OCI-M2 (cell line): ENCODE results near the gene ANGPTL3.

ENCODE experiments used
- DNase-seq: peaks from one replicate; lab custom pipeline; 2025; ENCODE audit not compliant: unreplicated experiment; lab: John Stamatoyannopoulos, UW

The ANGPTL3 gene

DNA sequence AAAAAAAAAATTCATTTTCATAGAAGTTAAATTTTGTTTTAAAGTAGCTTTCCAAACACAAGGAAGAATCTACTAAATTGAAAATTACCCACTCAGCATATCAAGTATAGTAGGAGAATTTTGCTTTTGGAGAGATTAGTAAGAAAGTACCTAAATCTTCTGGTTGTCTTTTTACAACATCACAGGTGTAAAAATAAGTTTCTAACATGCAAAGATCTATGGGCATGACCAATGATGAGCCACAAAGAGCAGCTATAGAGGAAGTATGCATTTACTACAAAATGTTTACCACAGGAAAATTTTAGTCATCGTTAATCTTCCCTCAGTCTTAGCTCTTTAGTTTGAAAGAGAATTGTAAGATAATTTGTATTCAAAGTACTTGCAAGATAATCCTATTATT lies 28.1 kb downstream of the ANGPTL3 start:
- no peak for DNase-seq

- DNase-seq = no peak
These were observed 31.2 kb downstream of the ANGPTL3 start for GRCh38 chr1:62628506-62628905.

DNA sequence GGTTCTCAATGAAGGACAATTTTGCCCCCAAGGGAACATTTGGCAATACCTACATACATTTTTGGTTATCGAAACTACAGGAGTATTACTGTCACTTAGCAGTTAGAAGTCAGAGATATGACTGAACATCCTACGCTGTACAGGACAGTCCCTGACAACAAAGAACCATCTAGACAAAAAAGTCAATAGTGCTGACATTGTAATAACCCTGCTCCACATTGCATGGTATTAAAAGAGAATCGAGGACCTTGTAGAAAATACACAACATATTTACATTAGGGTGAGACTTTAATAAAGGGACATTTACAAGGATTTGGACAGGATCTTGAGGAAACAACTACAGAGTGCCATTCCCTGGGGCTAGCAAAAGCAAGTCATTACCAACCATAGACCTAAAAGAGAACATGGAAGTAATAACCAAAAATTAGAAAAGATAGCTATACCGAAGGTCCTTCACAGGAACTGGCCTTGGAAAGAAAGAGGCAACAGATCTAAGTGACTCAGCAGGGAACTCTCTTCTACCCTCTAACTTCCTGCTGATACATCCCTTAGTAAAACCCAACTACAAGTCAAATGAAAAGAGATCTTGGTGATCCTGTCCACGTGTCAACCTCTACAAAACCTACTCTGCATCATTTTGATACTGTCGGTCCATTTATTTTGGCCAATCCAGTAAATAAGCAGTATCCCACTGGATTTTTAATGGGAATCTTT lies 40.2 kb downstream of the ANGPTL3 start:
- DNase-seq = no peak

DNA sequence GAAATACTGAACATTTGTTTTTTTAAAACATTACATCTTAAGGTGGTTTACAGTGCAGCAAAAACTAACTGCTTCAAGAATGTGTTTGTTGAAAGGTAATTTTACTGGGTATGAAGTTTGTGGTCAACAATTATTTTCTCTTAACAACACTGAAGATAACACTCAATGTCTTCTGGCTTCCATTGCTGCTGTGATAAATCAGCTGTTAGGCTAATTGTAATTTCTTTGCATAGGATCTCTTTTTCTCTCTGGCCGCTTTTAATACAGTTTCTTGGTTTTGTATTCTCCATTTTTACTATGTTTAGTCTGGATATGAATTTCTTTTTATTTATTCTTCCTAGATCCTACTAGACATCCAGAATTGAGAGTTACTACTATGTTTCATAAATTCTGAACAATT lies 46.0 kb downstream of the ANGPTL3 start:
- DNase-seq = no peak

DNA sequence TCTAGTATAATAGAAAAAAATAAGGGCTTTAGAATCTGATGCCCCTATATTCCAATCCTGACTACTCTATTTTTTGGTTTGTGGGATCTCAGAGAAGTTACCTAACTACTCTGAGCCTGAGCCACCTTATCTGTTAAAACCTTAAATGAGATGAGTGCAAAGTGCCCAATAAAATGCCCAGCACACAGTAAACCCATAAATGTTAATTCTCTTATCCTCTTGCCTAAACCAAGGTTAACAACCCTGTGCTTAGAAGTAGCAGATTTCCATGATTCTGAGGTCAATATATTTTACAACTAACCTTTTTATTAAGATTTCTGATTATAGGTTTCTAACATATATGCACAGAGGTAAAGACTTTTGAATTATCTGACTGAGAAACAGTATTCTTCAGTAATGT lies 55.1 kb downstream of the ANGPTL3 start:
- DNase-seq = no peak

DNA sequence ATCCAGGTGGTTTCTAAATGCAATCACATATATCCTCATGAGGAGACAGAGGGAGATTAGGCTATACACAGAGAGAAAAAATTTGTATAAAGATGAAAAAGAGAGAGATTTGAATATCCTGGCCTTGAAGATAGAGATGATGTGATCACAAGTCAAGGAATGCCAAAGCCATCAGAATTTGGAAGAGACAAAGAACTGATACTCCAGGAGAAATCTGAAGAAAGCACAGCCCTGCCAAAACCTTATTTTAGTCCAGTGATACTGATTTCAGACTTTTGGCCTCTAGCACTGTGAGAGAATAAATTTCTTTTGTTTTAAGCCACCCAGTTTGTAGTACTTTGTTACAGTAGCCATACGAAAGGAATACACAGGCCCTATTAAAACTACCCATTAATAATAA lies 57.4 kb downstream of the ANGPTL3 start:
- DNase-seq = no peak
